Loucy (cell line): ENCODE results near the gene TTC21B.
A peak's percentile ranks its signal among the peaks of the same experiment; 100 is the strongest.

Experiments used
- CTCF ChIP-seq: fragments of 200-600 bp; sonication (generic); conservative IDR thresholded peaks from 2 replicates; pipeline ENCODE4 v1.5.1; 2014; ENCODE audit warnings: mild to moderate bottlenecking, antibody characterized with exemption, low read length
- EZH2phosphoT487 ChIP-seq: fragments of 200-600 bp; IDR thresholded peaks from 2 replicates; pipeline ENCODE4 v1.6.1; 2018; ENCODE audit warnings: antibody characterized with exemption, mild to moderate bottlenecking, moderate library complexity, borderline replicate concordance

DNA sequence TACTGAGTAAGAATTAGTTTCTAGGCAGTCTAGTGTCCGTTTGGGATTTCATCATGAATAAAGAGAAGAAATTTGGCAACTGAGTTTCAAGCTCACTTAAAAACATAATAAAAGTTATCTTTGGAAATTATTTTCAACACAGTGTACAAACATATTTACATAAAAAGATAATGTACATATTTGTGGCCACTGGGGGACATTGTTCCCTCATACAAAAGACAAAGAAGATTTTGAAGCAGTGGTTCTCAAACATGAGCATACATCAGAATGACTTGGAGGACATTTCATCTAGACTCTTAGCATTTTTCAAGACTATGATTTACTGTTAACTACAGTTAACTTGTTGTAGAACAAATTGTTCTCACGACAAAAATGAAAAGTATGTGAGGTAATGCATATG lies 15.7 kb upstream of the TTC21B start:
- peak; percentile 43 for TF ChIP-seq CTCF
- TF ChIP-seq EZH2phosphoT487 = no peak
